ENCODE measurements around the gene CLCN5.

DNA sequence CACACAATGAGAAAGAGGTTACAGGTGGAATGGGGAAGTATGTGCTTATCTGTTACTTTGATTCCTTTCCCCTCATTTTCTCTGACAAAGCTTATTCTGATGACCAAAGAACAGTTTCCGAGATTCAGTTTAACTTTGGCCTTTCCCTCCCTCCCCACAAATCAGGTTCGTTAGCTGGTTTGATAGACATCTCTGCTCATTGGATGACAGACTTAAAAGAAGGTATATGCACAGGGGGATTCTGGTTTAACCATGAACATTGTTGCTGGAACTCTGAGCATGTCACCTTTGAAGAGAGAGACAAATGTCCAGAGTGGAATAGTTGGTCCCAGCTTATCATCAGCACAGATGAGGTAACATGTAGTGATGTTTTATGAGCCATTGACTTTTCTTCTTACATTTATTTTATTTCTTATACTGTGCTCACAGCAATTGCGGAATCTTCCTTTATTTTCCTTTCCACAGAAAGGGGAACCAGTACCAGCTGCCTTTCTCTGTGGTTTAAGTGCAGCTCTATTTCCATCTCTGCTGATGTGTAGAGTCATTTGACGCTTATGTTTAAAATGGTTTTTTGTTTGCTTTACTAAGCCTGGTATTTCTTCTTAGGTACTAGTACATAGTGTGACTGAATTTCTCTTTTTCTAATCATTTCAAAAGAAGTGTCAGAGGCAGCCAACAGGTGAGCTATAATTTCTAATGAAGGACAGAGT, 153.4 kb downstream of the CLCN5 start:
- TF ChIP-seq, protein P1, sequence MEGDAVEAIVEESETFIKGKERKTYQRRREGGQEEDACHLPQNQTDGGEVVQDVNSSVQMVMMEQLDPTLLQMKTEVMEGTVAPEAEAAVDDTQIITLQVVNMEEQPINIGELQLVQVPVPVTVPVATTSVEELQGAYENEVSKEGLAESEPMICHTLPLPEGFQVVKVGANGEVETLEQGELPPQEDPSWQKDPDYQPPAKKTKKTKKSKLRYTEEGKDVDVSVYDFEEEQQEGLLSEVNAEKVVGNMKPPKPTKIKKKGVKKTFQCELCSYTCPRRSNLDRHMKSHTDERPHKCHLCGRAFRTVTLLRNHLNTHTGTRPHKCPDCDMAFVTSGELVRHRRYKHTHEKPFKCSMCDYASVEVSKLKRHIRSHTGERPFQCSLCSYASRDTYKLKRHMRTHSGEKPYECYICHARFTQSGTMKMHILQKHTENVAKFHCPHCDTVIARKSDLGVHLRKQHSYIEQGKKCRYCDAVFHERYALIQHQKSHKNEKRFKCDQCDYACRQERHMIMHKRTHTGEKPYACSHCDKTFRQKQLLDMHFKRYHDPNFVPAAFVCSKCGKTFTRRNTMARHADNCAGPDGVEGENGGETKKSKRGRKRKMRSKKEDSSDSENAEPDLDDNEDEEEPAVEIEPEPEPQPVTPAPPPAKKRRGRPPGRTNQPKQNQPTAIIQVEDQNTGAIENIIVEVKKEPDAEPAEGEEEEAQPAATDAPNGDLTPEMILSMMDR (IDR thresholded peaks at IDR 0.05; ENCODE audit: insufficient read depth, low read length, poor library complexity, severe bottlenecking) = no peak
- no peak for TF ChIP-seq EZH2phosphoT487 (conservative IDR thresholded peaks at IDR 0.05; ENCODE audit: low read length)

Data from SU-DHL-6 (cell line).